ENCODE data around the gene EYA4. TPM values are rescaled to one million over a fixed set of nuclear protein-coding genes. Genes with fewer than 3 reads are reported as not detected.

EYA4 gene
- polyA plus RNA-seq, 1 of the 3 experiments (the other 2 are of a cell fraction), result 0.08 TPM

DNA sequence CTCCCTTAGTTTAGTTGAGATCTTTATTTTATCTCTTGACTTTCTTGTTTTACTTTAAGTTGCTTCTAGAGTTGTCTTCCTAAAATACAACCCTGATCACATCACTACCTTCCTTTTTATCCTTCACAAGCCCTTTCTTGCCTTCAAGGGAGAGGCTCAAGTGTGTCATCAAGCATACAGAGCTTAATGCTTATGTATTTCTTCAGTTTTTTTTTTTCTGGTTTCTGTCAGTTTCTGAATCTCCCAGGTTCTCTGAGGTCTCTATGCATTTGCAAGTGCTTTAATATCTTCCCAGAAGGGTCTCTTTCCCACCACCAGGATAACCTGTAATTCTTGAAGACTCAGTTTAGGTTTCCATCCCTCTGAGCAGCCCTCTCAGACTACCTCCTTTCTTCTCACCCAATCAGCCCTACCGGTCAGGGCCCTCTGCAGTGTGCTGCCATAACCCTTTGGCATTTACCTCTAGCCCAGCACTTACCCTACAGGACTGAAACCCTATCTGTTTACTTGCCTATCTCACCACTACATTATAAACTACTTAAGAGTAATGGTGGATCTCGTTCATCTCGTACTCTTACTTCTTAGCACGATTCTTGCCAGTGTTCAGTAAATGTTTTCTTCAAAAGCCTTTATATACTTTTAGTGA is 36.9 kb downstream of the EYA4 start:
- no peak overlapping the region for H3K4me2 ChIP-seq
- no peak overlapping the region for H2AFZ ChIP-seq (ENCODE audit: low read depth)
- no peaks in the 10 kb centered on the region for H3K4me1 ChIP-seq (ENCODE audit: control insufficient read depth in 1 of 2, insufficient read depth in 2 of 2, low read depth in 1 of 2, low read length in 1 of 2)
- H3K4me3 ChIP-seq (ENCODE audit: low read depth in 2 of 2, low read length in 1 of 2), result no peak overlapping the region
- no peaks in the 10 kb centered on the region for H4K20me1 ChIP-seq (ENCODE audit: insufficient read depth)
- no peak overlapping the region for H3K27ac ChIP-seq (ENCODE audit: low read depth in 2 of 2, low read length in 1 of 2)
- 44% methylated on average over 4 of the region's 4 CpGs for WGBS (ENCODE audit: low lambda C conversion rate)
- no peak overlapping the region for H3K9ac ChIP-seq
- H3K36me3 ChIP-seq (replicated peaks in 1 of 2; ENCODE audit: control insufficient read depth in 1 of 2, insufficient read depth in 2 of 2, low read length in 1 of 2), result no peaks in the 10 kb centered on the region
- DNase-seq, result no peak
- no peaks in the 10 kb centered on the region for H3K9me2 ChIP-seq
- H3K79me2 ChIP-seq (ENCODE audit: insufficient read depth), result no peaks in the 10 kb centered on the region
- TF ChIP-seq YY1 (IDR thresholded peaks at IDR 0.05; ENCODE audit: low read depth) (no peak), TEAD4 (IDR thresholded peaks at IDR 0.05; ENCODE audit: borderline replicate concordance, insufficient read depth) (no peak), FOSL2 (IDR thresholded peaks at IDR 0.05; ENCODE audit: borderline replicate concordance, low read depth) (no peak), GATA2 (CRISPR knock-in tag; IDR thresholded peaks at IDR 0.05) (no peak), EP300 (IDR thresholded peaks at IDR 0.05; ENCODE audit: borderline replicate concordance in 1 of 2, low read depth in 1 of 2, low read length in 1 of 2) (no peak), SMC3 (IDR thresholded peaks at IDR 0.05; ENCODE audit: low read depth, low read length) (no peak)
- POLR2A ChIA-PET, result no interaction called here
- no peaks in the 10 kb centered on the region for H3K9me3 ChIP-seq
- H3K27me3 ChIP-seq (ENCODE audit: insufficient read depth), result no peaks in the 10 kb centered on the region
- CTCF ChIA-PET, result interaction anchor here (0.6 kb wide), 1 partner anchor 45 kb away, joined by 3 read pairs; no protein-coding TSS in a partner anchor
- no peaks in the 10 kb centered on the region for H3F3A ChIP-seq (replicated peaks; ENCODE audit: insufficient read depth)

DNA sequence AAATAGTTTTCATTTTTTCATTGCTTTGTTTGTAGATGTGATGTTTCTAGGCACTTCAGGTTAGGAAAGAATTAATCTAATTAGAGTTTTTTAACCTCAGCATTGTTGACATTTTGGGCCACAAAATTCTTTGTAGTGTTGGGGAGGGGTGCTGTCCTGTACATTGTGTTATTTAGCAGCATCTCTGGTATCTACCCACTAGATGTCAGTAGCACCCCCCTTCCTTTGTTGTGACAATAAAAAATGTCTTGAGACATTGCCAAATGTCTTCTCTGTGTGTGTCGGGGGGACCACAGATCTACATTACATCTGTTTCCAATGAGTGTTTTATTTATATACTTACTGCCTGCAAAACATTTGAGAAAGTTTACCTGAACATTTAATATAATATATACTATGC is 45.6 kb downstream of the EYA4 start:
- no peak for DNase-seq
- Histone ChIP-seq H3F3A (replicated peaks; ENCODE audit: insufficient read depth) (no peaks in the 10 kb centered on the region), H3K9me2 (no peaks in the 10 kb centered on the region), H4K20me1 (ENCODE audit: insufficient read depth) (no peaks in the 10 kb centered on the region), H3K4me3 (ENCODE audit: low read depth in 2 of 2, low read length in 1 of 2) (no peak overlapping the region), H3K79me2 (ENCODE audit: insufficient read depth) (no peaks in the 10 kb centered on the region), H3K9ac (no peak overlapping the region), H3K9me3 (no peaks in the 10 kb centered on the region), H3K36me3 (replicated peaks in 1 of 2; ENCODE audit: control insufficient read depth in 1 of 2, insufficient read depth in 2 of 2, low read length in 1 of 2) (no peaks in the 10 kb centered on the region), H3K27me3 (ENCODE audit: insufficient read depth) (no peaks in the 10 kb centered on the region), H3K4me1 (ENCODE audit: control insufficient read depth in 1 of 2, insufficient read depth in 2 of 2, low read depth in 1 of 2, low read length in 1 of 2) (no peaks in the 10 kb centered on the region), H3K27ac (ENCODE audit: low read depth in 2 of 2, low read length in 1 of 2) (no peak overlapping the region), H3K4me2 (no peak overlapping the region), H2AFZ (ENCODE audit: low read depth) (no peak overlapping the region)
- 4% methylated on average over 1 of the region's 1 CpG for WGBS (ENCODE audit: low lambda C conversion rate)
- POLR2A ChIA-PET, result no interaction called here
- TF ChIP-seq RAD21 (IDR thresholded peaks at IDR 0.05; ENCODE audit: low read length) (peak; percentile 28), JUND (IDR thresholded peaks at IDR 0.05) (no peak), RFX5 (IDR thresholded peaks at IDR 0.05; ENCODE audit: low read length) (no peak), FOXM1 (IDR thresholded peaks at IDR 0.05; ENCODE audit: low read depth) (no peak), MEF2A (IDR thresholded peaks at IDR 0.05; ENCODE audit: borderline replicate concordance, low read depth) (no peak)
- TF ChIP-seq, protein P1, sequence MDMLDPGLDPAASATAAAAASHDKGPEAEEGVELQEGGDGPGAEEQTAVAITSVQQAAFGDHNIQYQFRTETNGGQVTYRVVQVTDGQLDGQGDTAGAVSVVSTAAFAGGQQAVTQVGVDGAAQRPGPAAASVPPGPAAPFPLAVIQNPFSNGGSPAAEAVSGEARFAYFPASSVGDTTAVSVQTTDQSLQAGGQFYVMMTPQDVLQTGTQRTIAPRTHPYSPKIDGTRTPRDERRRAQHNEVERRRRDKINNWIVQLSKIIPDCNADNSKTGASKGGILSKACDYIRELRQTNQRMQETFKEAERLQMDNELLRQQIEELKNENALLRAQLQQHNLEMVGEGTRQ (IDR thresholded peaks at IDR 0.05; ENCODE audit: borderline replicate concordance, low read depth, low read length), result no peak
- TF ChIP-seq, protein P2, sequence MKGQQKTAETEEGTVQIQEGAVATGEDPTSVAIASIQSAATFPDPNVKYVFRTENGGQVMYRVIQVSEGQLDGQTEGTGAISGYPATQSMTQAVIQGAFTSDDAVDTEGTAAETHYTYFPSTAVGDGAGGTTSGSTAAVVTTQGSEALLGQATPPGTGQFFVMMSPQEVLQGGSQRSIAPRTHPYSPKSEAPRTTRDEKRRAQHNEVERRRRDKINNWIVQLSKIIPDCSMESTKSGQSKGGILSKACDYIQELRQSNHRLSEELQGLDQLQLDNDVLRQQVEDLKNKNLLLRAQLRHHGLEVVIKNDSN (IDR thresholded peaks at IDR 0.05; ENCODE audit: borderline replicate concordance, low read depth), result no peak
- TF ChIP-seq, protein P3, sequence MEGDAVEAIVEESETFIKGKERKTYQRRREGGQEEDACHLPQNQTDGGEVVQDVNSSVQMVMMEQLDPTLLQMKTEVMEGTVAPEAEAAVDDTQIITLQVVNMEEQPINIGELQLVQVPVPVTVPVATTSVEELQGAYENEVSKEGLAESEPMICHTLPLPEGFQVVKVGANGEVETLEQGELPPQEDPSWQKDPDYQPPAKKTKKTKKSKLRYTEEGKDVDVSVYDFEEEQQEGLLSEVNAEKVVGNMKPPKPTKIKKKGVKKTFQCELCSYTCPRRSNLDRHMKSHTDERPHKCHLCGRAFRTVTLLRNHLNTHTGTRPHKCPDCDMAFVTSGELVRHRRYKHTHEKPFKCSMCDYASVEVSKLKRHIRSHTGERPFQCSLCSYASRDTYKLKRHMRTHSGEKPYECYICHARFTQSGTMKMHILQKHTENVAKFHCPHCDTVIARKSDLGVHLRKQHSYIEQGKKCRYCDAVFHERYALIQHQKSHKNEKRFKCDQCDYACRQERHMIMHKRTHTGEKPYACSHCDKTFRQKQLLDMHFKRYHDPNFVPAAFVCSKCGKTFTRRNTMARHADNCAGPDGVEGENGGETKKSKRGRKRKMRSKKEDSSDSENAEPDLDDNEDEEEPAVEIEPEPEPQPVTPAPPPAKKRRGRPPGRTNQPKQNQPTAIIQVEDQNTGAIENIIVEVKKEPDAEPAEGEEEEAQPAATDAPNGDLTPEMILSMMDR (IDR thresholded peaks at IDR 0.05), result peak; percentile 24; the same call in 1 of the 2 replicates
- CTCF ChIA-PET, result no interaction called here
